ENCODE data around the gene CFAP45. TPM values are rescaled to one million over a fixed set of nuclear protein-coding genes. Genes with fewer than 3 reads are reported as not detected.
A peak's percentile ranks its signal among the peaks of the same experiment; 100 is the strongest.

Gene CFAP45
- polyA plus RNA-seq, 3 donors = 3.7 to 4.7 (median 4.0) TPM

- DNase-seq = peak; percentile 61
Observed at GRCh38 chr1:159881622-159882526, 18.1 kb downstream of the CFAP45 start.

GRCh38 chr1:159880430-159880829 is 19.5 kb downstream of the CFAP45 start:
- DNase-seq = no peak

GRCh38 chr1:159879977-159880376 is 20.0 kb downstream of the CFAP45 start:
- DNase-seq = no peak

- no peak for DNase-seq
Observed at GRCh38 chr1:159879136-159879535, 20.8 kb downstream of the CFAP45 start.

GRCh38 chr1:159877695-159878444 is 22.1 kb downstream of the CFAP45 start:
- DNase-seq = no peak

DNA sequence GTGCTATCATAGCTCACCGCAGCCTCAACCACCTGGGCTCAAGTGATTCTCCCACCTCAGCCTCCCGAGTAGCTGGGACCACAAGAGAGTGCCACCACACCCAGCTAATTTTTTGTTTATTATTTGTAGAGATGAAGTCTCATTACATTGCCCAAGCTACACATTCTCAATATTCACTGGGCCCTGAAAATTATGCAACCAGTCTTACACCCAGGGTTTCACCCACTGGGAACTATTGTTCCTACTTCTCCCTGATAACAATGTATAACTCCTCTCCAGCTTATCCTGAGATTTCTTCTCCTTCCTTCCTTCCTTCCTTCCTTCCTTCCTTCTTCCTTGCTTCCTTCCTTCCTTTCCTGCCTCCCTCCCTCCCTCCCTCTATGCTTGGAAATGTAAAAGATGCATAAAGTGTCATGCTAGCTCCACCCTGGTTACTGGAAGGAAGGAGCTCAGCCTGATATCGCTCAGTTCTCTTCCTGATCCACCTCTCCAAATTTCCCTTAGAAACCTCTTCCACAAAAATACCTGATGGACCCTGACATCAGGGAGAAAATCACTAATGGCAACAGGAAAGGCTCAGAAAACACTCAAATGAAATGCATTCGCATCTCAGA is 26.3 kb downstream of the CFAP45 start:
- DNase-seq = no peak

DNA sequence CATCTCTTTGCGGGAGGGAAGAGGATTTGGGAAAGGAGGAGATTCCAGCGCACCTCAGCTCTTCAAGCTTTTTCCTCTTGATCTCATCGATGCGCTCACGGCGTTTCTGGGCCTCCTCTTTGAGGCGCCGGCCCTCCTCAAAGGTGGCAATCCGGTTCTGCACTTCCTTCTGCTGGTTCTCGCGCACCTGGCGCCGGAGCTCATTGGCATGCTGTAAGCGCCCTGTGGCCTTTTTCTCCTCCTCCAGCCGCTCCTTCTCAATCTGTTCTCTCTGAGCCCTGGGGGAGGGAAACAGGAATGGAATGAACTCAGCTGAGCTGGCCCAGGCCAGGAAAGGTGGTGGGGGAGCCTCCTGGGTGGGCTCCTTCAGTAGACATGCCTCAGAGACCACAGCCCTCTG is 27.1 kb downstream of the CFAP45 start:
- DNase-seq = peak; percentile 27

- no peak for DNase-seq
Observed at GRCh38 chr1:159870704-159871103, 29.3 kb downstream of the CFAP45 start.

GRCh38 chr1:159869607-159870006 is 30.4 kb downstream of the CFAP45 start:
- no peak for DNase-seq

- no peak for DNase-seq
Observed at GRCh38 chr1:159869173-159869572, 30.8 kb downstream of the CFAP45 start.

DNA sequence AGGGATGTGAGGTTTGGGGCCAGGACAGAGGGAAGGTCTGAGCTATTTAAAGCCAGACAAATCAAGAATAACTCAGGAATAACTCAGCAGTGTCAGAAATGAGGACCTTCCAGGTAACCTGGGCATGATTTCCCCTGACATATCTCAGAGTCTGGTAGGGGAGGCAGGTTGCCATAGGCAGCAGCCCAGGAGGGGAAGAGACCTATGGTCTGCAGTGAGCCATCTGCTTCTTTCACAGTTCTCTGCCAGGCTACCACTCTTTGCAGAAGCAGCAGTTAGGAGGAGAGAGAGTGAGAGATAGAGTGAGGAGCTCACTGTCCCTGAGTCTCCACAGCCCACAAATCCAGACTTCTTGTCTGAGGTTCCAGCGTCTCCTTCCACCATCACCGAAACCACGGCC is 31.2 kb downstream of the CFAP45 start:
- DNase-seq = no peak

- peak; percentile 69 for DNase-seq
Observed at GRCh38 chr1:159867664-159868026, 32.3 kb downstream of the CFAP45 start.

DNA sequence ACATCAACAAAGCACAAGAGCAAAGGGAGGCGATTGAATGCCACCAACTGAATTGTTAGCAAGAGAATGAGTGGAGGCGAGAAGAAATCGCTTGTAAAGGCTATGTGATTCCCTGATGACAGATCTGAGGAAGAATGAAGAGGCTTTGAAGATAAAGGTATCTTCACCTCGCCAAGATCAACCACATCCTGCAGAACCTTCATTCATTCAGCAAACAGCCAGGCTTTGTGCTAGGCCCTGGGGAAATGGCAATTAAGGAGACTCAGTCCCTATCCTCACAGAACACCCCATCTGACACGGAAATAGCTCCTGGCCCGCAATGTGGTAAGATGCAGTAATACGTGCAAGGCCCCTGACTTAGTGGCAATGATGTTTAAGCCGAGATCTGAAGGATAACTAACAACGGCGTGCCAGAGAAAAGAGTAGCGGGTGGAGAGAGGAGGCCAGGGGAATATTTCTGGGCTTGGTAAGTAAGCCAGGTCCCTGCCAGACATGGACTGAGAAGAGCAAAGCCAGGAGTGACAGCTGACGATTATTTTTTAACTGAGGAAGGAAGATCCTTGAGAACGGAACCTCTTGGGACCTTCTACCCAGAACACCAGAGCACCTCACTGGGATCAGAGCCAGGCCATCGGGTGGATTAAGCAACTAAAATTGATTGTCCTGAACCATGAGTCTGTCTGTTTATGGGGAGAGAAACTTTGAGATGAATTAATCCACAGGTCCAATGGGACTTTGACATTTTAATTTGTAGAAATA is 32.9 kb downstream of the CFAP45 start:
- DNase-seq = no peak

- DNase-seq = no peak
Observed at GRCh38 chr1:159866066-159866465, 33.9 kb downstream of the CFAP45 start.

DNA sequence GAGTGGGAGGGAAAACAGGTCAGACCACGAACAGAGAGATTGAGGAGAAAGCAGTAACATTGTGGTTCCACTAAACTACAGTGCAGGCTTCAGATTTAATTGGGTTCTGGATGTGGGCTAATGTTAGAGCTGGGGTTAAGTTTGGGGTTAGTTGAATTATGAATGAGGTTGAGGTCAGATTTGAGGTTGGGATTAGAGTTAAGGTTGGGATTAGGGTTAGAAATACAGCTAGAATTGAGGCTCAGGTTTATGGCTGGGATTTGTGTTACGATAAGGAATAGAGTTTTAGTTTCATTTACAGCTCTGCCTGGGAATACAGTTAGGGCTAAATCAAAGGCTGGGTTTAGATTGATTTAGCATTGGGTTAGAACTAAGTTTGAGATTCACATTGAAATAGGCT is 35.7 kb downstream of the CFAP45 start:
- no peak for DNase-seq

- no peak for DNase-seq
Observed at GRCh38 chr1:159862557-159862956, 37.4 kb downstream of the CFAP45 start, which contains the start of gene VSIG8. Gene VSIG8, minus strand, starts transcription at chr1:159862657. Its CDS starts 136 bp downstream, at chr1:159862521.

DNA sequence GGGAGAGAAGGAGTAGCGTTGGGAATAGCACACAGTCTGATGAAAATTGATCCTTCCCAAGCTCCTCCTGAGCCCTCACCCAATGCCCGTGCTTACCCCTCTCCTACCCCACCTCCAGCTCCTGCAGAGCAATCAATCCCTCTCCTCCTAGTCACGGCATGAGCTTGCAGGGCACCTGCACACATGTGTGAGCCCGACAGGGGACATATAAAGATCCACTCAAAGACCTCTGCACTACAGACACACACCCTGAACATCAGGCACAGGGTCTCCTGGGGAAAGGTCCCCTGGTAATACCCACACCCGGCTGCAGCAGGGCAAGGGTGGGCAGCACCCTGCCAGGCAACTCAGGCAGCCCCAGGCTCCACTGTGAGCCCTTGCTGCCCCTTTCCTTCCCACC is 37.9 kb downstream of the CFAP45 start:
- no peak for DNase-seq

- DNase-seq = no peak
Observed at GRCh38 chr1:159861218-159861617, 38.7 kb downstream of the CFAP45 start.

- no peak for DNase-seq
Observed at GRCh38 chr1:159860456-159860855, 39.5 kb downstream of the CFAP45 start.

- DNase-seq = no peak
Observed at GRCh38 chr1:159859767-159860322, 40.1 kb downstream of the CFAP45 start.

DNA sequence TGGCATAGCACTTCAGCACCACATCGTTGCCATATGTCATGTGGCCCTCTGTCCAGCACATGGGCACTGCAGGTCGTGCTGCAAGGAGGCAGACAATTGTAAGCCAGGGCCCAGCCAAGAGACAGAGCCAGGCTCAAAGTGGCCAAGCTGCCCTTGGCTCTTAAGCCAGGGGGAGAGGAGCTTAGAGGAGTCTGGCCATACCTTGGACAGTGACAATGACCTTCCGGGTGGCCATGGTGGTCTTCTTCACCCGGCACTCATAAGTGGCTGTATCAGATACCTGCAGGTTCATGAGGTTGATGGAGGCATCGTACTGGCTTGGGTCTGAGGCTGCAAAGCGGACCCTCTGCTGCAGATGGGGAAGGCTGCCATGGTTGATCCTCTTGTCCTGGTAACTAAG is 42.1 kb downstream of the CFAP45 start:
- DNase-seq = no peak

DNA sequence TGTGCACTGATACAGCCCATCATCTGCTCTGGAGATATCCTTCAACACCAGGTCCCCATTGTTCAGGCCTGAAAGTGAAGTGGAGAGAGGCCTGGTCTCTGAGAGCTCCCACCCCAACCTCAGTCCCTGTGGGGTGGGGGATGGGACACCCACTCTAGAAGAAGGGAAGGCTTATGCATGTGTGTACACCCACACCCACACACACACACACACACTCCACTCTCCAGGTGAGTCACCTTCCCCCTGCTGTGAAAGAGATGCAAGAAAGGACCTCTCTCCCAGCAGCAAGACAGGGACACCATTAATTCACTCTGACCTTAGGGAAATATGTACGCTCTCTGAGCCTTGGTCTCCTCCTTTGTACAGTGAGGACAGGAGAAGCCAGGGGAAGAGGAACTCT is 43.4 kb downstream of the CFAP45 start:
- no peak for DNase-seq

Measured in renal pelvis (tissue), 4 donors.